ENCODE data around the gene EDC3.
"Not testable (repeated sequence)": the region's sequence is repeated elsewhere in the genome, so short reads cannot be mapped to it uniquely, and the experiment has no call there.

The EDC3 gene

GRCh38 chr15:74604983-74605794, 90.6 kb downstream of the EDC3 start:
- DNase-seq: no peak

- no peak for DNase-seq
Measured at GRCh38 chr15:74603789-74604705, 91.8 kb downstream of the EDC3 start.

- DNase-seq: no peak
Measured at GRCh38 chr15:74603026-74603788, 92.6 kb downstream of the EDC3 start.

- DNase-seq: no peak
Measured at GRCh38 chr15:74599156-74599555, 96.7 kb downstream of the EDC3 start.

GRCh38 chr15:74598126-74598842, 97.5 kb downstream of the EDC3 start:
- peak; percentile 93 for DNase-seq

GRCh38 chr15:74597146-74597705, 98.6 kb downstream of the EDC3 start:
- not testable (repeated sequence) for DNase-seq

- DNase-seq: not testable (repeated sequence)
Measured at GRCh38 chr15:74596736-74597135, 99.1 kb downstream of the EDC3 start.

GRCh38 chr15:74595271-74595670, 100.6 kb downstream of the EDC3 start:
- DNase-seq: no peak

- no peak for DNase-seq
Measured at GRCh38 chr15:74594455-74594854, 101.4 kb downstream of the EDC3 start.

GRCh38 chr15:74593122-74593521, 102.7 kb downstream of the EDC3 start:
- no peak for DNase-seq

GRCh38 chr15:74592222-74592621, 103.6 kb downstream of the EDC3 start:
- DNase-seq: no peak

- no peak for DNase-seq
Measured at GRCh38 chr15:74589826-74590225, 106.0 kb downstream of the EDC3 start.

- DNase-seq: no peak
Measured at GRCh38 chr15:74585857-74586256, 110.0 kb downstream of the EDC3 start.

GRCh38 chr15:74585191-74585590, 110.6 kb downstream of the EDC3 start:
- no peak for DNase-seq

- no peak for DNase-seq
Measured at GRCh38 chr15:74584779-74585178, 111.0 kb downstream of the EDC3 start.

GRCh38 chr15:74584204-74584603, 111.6 kb downstream of the EDC3 start:
- DNase-seq: no peak
